ENCODE measurements around the gene LY6G6F.
A peak's percentile ranks its signal among the peaks of the same experiment; 100 is the strongest.

The LY6G6F gene

DNA sequence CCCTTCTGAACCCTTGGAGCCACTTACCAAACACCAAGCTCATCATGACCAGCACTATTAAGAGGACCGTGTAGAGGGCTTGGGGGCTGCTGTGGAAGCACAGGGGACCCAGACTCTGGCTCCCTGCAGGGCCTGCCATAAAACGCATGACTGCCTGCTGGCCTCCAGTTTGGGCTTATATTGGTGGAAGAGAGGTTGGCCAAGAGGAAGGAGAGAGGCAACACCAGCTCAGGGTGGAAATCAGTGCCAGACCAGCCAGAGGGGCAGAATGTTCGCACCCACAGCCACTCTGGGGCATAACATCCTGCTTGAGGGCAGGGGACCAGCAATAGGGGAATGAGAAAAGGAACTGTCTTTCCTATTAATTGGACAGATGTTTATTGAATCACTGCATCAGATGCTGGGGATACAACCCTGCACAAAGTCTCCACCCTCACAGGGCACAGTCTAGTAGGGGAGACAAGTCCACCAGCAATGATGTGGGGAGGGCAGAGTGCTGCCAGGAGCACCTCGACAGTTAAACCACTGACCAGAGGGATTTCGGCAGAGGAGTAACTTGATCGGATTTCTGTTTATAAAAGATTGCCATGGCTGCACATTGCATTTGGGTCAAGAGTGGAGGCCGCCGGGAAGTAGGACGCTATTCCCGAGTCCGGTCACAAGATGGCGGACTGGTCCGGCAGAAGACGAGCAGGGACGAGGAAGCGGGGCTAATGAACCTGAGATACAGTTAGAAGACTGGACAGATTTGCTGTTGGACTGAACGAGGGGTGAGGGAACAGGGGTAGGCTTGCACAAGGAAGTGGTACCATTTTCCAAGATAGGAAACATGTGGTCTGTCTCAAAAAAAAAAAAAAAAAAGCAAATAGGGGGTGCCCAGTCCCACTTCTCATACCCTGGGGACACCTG lies 26.2 kb upstream of the LY6G6F start, which contains the start of gene LY6G5C:
TSS of gene LY6G5C (minus strand) at position 842 of the 909 bp plus-strand sequence. CDS start at position 148, 694 bp downstream.
- peak within 1 kb of the TSS; percentile 63 for H3K4me3 ChIP-seq
- TF ChIP-seq, protein P1, sequence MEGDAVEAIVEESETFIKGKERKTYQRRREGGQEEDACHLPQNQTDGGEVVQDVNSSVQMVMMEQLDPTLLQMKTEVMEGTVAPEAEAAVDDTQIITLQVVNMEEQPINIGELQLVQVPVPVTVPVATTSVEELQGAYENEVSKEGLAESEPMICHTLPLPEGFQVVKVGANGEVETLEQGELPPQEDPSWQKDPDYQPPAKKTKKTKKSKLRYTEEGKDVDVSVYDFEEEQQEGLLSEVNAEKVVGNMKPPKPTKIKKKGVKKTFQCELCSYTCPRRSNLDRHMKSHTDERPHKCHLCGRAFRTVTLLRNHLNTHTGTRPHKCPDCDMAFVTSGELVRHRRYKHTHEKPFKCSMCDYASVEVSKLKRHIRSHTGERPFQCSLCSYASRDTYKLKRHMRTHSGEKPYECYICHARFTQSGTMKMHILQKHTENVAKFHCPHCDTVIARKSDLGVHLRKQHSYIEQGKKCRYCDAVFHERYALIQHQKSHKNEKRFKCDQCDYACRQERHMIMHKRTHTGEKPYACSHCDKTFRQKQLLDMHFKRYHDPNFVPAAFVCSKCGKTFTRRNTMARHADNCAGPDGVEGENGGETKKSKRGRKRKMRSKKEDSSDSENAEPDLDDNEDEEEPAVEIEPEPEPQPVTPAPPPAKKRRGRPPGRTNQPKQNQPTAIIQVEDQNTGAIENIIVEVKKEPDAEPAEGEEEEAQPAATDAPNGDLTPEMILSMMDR (IDR thresholded peaks at IDR 0.05): peak; percentile 55
- peak within 1 kb of the TSS; percentile 35 to 63 for H3K27ac ChIP-seq
- peak; percentile 87 for DNase-seq (ENCODE audit: low spot score)

DNA sequence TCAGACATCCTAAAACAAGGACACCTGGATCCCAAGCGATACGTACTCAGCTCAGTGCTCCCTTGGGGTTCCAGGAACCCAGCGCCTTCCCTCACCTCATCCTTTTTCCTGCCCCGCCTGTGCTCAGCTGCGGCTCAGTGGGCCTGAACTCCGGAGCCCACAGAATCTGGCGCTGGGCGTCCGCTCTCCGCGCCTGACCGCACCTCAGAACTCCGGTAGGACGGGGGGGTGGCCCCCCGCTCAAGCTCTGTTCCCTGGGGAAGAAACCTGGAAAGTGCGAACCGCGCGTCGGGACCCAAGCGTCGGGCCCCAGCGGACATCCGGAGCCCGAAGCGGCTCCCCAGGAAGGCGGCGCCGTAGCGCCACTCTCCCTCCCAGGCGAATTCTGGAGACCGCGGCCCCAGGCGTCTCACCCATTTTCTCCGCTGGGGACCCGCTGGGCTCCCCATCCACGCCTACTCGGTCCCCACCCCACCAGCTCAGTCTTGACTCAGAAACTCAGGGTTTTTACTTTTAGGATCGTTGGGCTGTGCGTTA lies 25.5 kb upstream of the LY6G6F start:
- H3K27ac ChIP-seq: peak overlapping the region; percentile 22 to 35
- DNase-seq (ENCODE audit: low spot score): no peak
- H3K4me3 ChIP-seq: peak overlapping the region; percentile 63
- TF ChIP-seq, protein P1 (IDR thresholded peaks at IDR 0.05): no peak

DNA sequence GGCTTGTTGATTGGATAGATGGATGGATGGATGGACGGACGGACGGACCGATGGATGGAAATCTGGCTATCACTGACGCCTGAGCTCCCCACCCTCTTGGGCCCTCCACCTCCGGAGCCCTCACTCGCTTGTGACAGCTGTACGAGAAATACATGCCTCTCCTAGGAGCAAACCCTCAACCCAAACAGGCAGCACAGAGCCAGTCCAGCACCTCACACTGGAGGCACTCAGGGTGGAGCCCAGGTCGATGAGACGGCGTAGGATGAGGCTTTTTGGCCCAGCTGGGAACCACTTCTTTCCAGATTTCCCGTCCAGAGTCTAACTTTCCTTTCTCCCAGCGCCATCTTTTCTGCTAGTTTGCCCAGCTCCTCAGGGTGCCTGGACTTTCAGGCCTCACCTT lies 23.1 kb upstream of the LY6G6F start:
- H3K4me3 ChIP-seq: no peak overlapping the region
- DNase-seq (ENCODE audit: low spot score): no peak
- TF ChIP-seq, protein P1 (IDR thresholded peaks at IDR 0.05): no peak
- H3K27ac ChIP-seq: no peak overlapping the region

DNA sequence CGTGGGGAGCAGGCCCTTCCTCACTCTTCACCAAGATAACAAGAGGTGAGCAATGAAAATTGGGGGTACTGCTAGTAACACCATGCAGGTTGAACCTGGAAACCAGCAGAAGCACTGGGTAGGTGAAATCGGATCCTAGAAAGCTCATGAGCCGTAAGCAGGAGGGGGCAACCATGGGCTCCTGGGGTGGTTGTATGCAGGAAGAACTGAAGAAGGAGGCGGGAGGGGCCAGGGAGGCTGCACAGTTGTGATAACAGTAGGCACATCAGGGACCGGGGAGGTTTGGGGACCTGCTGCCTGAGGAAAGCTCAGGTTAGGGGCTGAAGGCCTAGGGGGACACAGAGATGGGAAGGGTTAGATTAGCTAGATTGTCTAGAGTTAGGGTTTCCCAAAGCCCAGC lies 20.2 kb upstream of the LY6G6F start:
- H3K4me3 ChIP-seq: no peak overlapping the region
- TF ChIP-seq, protein P1 (IDR thresholded peaks at IDR 0.05): no peak
- no peak for DNase-seq (ENCODE audit: low spot score)
- no peak overlapping the region for H3K27ac ChIP-seq

DNA sequence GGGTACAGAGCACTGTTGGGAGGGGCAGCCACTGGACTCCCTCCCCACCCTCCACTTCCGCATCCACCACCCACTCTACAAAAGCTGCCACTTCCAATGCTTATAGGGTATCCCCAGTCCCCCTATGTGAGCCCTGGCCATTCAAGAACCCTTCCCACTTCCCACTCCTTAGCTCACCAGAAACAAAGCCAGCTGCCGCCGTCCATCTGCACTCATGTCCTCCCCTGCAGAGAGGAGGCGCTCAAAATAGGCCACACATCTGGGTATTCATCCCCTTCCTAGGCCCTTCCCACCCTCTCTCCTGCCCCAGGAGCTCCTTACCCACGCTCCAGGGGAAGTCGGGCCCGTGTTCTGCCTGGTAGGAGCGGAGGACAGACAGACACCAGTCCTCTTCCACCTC lies 19.3 kb upstream of the LY6G6F start:
- TF ChIP-seq, protein P1 (IDR thresholded peaks at IDR 0.05): no peak
- Histone ChIP-seq H3K4me3 (no peak overlapping the region), H3K27ac (no peak overlapping the region)
- no peak for DNase-seq (ENCODE audit: low spot score)

DNA sequence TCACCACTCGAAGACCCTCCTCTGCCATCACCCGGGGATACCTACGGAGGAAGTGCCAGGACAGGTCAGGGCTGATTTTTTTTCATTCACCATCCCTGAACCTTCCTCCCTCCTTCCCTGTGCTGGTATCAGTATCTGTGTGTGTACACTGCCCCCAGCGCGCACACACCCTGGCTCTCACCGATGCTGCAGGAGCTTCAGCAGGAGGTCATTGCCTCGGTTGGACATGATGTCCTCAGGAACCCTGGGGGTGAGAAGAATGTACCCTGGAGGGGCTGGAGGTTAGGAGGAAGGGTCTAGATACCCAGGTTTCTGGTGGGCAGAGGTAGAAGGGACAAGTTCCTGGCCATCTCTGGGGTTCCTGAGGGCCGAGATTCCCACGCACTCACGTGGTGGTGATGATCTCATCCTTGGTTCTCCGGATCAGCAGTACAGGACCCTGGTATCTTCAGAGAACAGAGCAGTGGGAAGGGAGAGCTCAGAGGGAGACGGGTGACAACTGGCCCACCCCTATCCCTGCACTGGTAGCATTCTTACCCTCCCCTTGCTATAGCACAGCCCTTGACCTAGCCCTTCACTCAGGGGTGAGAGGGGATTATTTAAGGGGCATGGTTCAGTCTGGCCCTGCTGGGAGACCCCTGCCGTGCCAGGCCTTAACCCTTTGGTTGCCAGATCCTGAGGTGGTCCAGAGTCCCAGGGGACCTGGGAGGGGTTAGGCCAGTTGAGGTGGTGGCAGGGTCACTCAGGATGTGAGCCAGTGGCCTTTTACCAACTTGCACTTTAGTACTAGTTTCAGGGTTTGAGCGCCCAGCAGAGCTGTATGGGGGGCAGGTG lies 18.6 kb upstream of the LY6G6F start:
- DNase-seq (ENCODE audit: low spot score): no peak
- Histone ChIP-seq H3K4me3 (no peak overlapping the region), H3K27ac (no peak overlapping the region)
- TF ChIP-seq, protein P1 (IDR thresholded peaks at IDR 0.05): no peak

All from coronary artery (tissue), 2 donors.